Gastrocnemius medialis (tissue), 4 donors: ENCODE data around the gene TBX15. TPM values are rescaled to one million over a fixed set of nuclear protein-coding genes. Genes with fewer than 3 reads are reported as not detected.

Experiments used
- ATAC-seq, 2 donors: fragments of 150-250 bp; one replicate each; pipeline ENCODE4 v1.9.1; 2016
- DNase-seq, 2 donors: peaks; one replicate each; pipeline ENCODE4 v3.0.0-alpha.2; 2019
- H3K27ac ChIP-seq, 4 donors: fragments of 200-600 bp; sonication (generic); 1 replicate in 1 of 4; 2 replicates in 3 of 4; pipeline ENCODE4 v1.5.1; 2016 to 2018; ENCODE audit warnings: mild to moderate bottlenecking in 2 of 4, moderate library complexity in 1 of 4
- H3K27me3 ChIP-seq, 3 donors: fragments of 200-600 bp; sonication (generic) in 2 of 3; 1 replicate in 1 of 3; 2 replicates in 2 of 3; pipeline versions ENCODE4 v1.5.1 to v1.6.0; 2016 to 2019; ENCODE audit warnings: mild to moderate bottlenecking in 1 of 3, moderate library complexity in 1 of 3
- H3K36me3 ChIP-seq, 2 donors: fragments of 200-600 bp; sonication (generic) in 1 of 2; one replicate each; pipeline ENCODE4 v1.5.1; 2017 to 2018
- H3K4me1 ChIP-seq, 2 donors: fragments of 200-600 bp; sonication (generic) in 1 of 2; one replicate each; pipeline ENCODE4 v1.5.1; 2016 to 2017; ENCODE audit warnings: mild to moderate bottlenecking in 2 of 2
- H3K4me3 ChIP-seq, 4 donors: fragments of 200-600 bp; sonication (generic) in 3 of 4; 1 replicate in 1 of 4; 2 replicates in 3 of 4; pipeline ENCODE4 v1.5.1; 2016 to 2019; ENCODE audit warnings: mild to moderate bottlenecking in 2 of 4
- H3K9me3 ChIP-seq, 3 donors: fragments of 200-600 bp; sonication (generic) in 2 of 3; 1 replicate in 1 of 3; 2 replicates in 2 of 3; pipeline ENCODE4 v1.5.1; 2016 to 2019
- CTCF ChIP-seq, 5 experiments: fragments of 450-650 bp in 3 of 5; fragments of 200-600 bp in 2 of 5; sonication (generic) in 2 of 5; IDR thresholded peaks in 4 of 5; conservative IDR thresholded peaks in 1 of 5; 1 replicate in 4 of 5; 2 replicates in 1 of 5; pipeline ENCODE4 v1.5.1; 2016 to 2019; ENCODE audit warnings: antibody characterized with exemption in 5 of 5, mild to moderate bottlenecking in 3 of 5, moderate library complexity in 3 of 5
- POLR2A ChIP-seq, 2 donors: fragments of 450-650 bp; IDR thresholded peaks; one replicate each; pipeline ENCODE4 v1.6.1; 2017; ENCODE audit warnings: antibody characterized with exemption in 2 of 2, mild to moderate bottlenecking in 2 of 2, moderate library complexity in 2 of 2
- in situ Hi-C, 4 donors: fragments of 200-750 bp; cut with MboI; loops; one replicate each; pipeline versions ENCODE4 v1.15.0 to v1.8.0; 2017; ENCODE audit warnings: low sequenced_read_pairs in 4 of 4
- intact Hi-C: fragments of 100-400 bp; cut with DNase I; formaldehyde crosslinking; loops from one replicate; pipeline ENCODE4 v1.15.1; 2023; ENCODE audit warnings: low total_unique reads
- total RNA-seq, 4 donors: library from RNA; depleted of rRNA; stranded (reverse); fragments of >200 nt; gene quantifications; one replicate each; pipeline versions ENCODE4 v1.1.0 to v1.2.3, GENCODE V29; 2016

Gene TBX15
- total RNA-seq, 4 donors from 2014 or later = 91.4 to 275 (median 245) TPM

- Histone ChIP-seq H3K9me3 (no peaks in the 10 kb centered on the region), H3K36me3 (peaks cover under 1 to 54% of the 10 kb centered on the region in 2 donors), H3K4me3 (no peak overlapping the region), H3K27ac (no peak overlapping the region), H3K4me1 (peaks cover 21 to 22% of the 10 kb centered on the region in 2 donors), H3K27me3 (no peaks in the 10 kb centered on the region)
- intact Hi-C loops = no loop called here
- ATAC-seq (no peak), DNase-seq (no peak)
- TF ChIP-seq CTCF (IDR thresholded peaks at IDR 0.05 in 4 of 5, conservative IDR thresholded peaks at IDR 0.05 in 1 of 5) (no peak), POLR2A (IDR thresholded peaks at IDR 0.05) (no peak)
- in situ Hi-C loops = no loop called here
Observed at GRCh38 chr1:118928739-118929554, 59.2 kb downstream of the TBX15 start.

- H3K4me1 ChIP-seq = peaks cover 7 to 13% of the 10 kb centered on the region in 2 donors
- no peaks in the 10 kb centered on the region for H3K9me3 ChIP-seq
- no peak overlapping the region for H3K27ac ChIP-seq
- in situ Hi-C loops = no loop called here
- no peak for DNase-seq
- H3K36me3 ChIP-seq = peaks cover 2 to 68% of the 10 kb centered on the region in 2 donors
- ATAC-seq = no peak
- H3K4me3 ChIP-seq = no peak overlapping the region
- no peaks in the 10 kb centered on the region for H3K27me3 ChIP-seq
- intact Hi-C loops = no loop called here
- TF ChIP-seq CTCF (IDR thresholded peaks at IDR 0.05 in 4 of 5, conservative IDR thresholded peaks at IDR 0.05 in 1 of 5) = no peak
- TF ChIP-seq POLR2A (IDR thresholded peaks at IDR 0.05) = no peak
Observed at GRCh38 chr1:118927427-118928187, 60.5 kb downstream of the TBX15 start.

GRCh38 chr1:118926261-118926660, 61.9 kb downstream of the TBX15 start:
- no peaks in the 10 kb centered on the region for H3K27me3 ChIP-seq
- in situ Hi-C loops = no loop called here

GRCh38 chr1:118925651-118926050, 62.5 kb downstream of the TBX15 start:
- H3K9me3 ChIP-seq = no peaks in the 10 kb centered on the region
- H3K36me3 ChIP-seq = peaks cover 2 to 79% of the 10 kb centered on the region in 2 donors
- H3K27me3 ChIP-seq = no peaks in the 10 kb centered on the region
- DNase-seq = no peak
- intact Hi-C loops = no loop called here
- TF ChIP-seq CTCF (IDR thresholded peaks at IDR 0.05 in 4 of 5, conservative IDR thresholded peaks at IDR 0.05 in 1 of 5) (no peak), POLR2A (IDR thresholded peaks at IDR 0.05) (no peak)
- H3K4me3 ChIP-seq = no peak overlapping the region
- in situ Hi-C loops = no loop called here
- ATAC-seq = no peak
- H3K4me1 ChIP-seq = peaks cover 0 to 7% of the 10 kb centered on the region in 2 donors
- no peak overlapping the region for H3K27ac ChIP-seq

More at GRCh38 chr1:118926261-118926660, 61.9 kb downstream of the TBX15 start:
- peaks cover 2 to 80% of the 10 kb centered on the region in 2 donors for H3K36me3 ChIP-seq
- no peaks in the 10 kb centered on the region for H3K9me3 ChIP-seq
- DNase-seq (no peak), ATAC-seq (no peak)
- peaks cover 0 to 7% of the 10 kb centered on the region in 2 donors for H3K4me1 ChIP-seq
- intact Hi-C loops = no loop called here
- TF ChIP-seq CTCF (IDR thresholded peaks at IDR 0.05 in 4 of 5, conservative IDR thresholded peaks at IDR 0.05 in 1 of 5) (no peak), POLR2A (IDR thresholded peaks at IDR 0.05) (no peak)
- no peak overlapping the region for H3K4me3 ChIP-seq
- no peak overlapping the region for H3K27ac ChIP-seq
